ENCODE results near the gene NR4A2.

NR4A2 gene

DNA sequence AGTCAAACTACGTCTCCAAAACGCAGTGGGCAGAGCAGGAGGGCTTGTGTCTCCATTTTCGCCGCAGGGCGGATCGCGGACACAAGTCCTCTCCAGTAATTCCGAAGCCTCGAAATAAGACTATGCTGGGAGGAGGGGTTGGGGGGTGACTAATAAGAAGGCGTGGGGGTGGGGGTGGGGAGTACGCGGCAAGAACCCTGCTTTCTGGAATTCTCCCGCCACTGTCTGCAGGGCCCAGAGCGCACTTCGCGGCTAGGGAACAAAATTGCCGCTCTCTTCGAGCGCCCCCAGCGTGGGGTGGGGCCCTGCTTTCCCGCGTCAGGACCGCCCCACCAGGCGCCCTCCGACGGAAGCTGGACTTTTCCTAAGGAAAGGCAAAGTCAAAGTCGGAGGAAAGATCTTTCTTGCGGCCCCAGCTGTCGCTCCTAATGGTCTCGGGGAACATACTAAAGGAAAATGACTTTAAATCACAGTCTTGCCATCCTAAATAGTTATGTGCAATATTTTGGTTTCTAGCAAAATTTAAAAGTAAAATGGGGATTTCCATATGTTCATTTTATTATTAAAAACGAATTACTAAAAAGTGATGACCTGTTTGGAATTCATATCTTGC, 11.9 kb downstream of the NR4A2 start:
- no peak for DNase-seq

GRCh38 chr2:156319811-156320485, 12.6 kb downstream of the NR4A2 start:
- no peak for TF ChIP-seq CTCF (IDR thresholded peaks at IDR 0.05; ENCODE audit: low read depth, low read length)

More for the DNA sequence above, 11.9 kb downstream of the NR4A2 start:
- Histone ChIP-seq H3K27me3 (peaks cover 32% of the 10 kb centered on the region), H3K36me3 (no peaks in the 10 kb centered on the region), H3K9me3 (no peaks in the 10 kb centered on the region), H3K4me1 (no peaks in the 10 kb centered on the region), H3K4me3 (ENCODE audit: low read depth, low read length) (no peak overlapping the region)
- TF ChIP-seq CTCF (IDR thresholded peaks at IDR 0.05; ENCODE audit: low read depth, low read length), result no peak

DNA sequence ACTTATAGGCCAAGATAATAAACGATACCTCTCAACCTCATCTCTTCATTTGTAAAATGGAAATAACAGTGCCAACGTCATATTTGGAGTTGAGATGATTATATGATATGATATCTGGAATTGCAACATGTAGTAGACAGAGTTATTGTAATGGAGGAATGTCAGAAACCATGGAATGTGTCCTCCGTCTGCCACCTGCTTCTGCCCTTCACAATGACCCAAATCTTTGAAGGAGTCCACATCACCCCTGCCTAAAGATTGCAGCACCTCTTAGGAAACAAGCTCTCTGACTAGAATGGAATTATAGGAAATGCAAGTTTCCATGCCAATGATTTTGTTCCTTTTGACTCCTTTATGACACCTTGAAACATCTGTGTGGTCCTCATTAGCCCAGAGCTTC, 14.9 kb downstream of the NR4A2 start:
- H3K27me3 ChIP-seq, result peaks cover 29% of the 10 kb centered on the region
- H3K36me3 ChIP-seq, result no peaks in the 10 kb centered on the region
- H3K9me3 ChIP-seq, result no peaks in the 10 kb centered on the region
- H3K4me1 ChIP-seq, result no peaks in the 10 kb centered on the region
- no peak for DNase-seq
- no peak for TF ChIP-seq CTCF (IDR thresholded peaks at IDR 0.05; ENCODE audit: low read depth, low read length)
- H3K4me3 ChIP-seq (ENCODE audit: low read depth, low read length), result no peak overlapping the region

More at GRCh38 chr2:156319811-156320485, 12.6 kb downstream of the NR4A2 start:
- Histone ChIP-seq H3K27me3 (peaks cover 32% of the 10 kb centered on the region), H3K36me3 (no peaks in the 10 kb centered on the region), H3K9me3 (no peaks in the 10 kb centered on the region), H3K4me3 (ENCODE audit: low read depth, low read length) (no peak overlapping the region), H3K4me1 (no peaks in the 10 kb centered on the region)
- no peak for DNase-seq

GRCh38 chr2:156311976-156312375, 20.5 kb downstream of the NR4A2 start:
- Histone ChIP-seq H3K27me3 (no peaks in the 10 kb centered on the region), H3K36me3 (no peaks in the 10 kb centered on the region), H3K4me1 (no peaks in the 10 kb centered on the region), H3K4me3 (ENCODE audit: low read depth, low read length) (no peak overlapping the region), H3K9me3 (no peaks in the 10 kb centered on the region)
- no peak for TF ChIP-seq CTCF (IDR thresholded peaks at IDR 0.05; ENCODE audit: low read depth, low read length)
- no peak for DNase-seq

DNA sequence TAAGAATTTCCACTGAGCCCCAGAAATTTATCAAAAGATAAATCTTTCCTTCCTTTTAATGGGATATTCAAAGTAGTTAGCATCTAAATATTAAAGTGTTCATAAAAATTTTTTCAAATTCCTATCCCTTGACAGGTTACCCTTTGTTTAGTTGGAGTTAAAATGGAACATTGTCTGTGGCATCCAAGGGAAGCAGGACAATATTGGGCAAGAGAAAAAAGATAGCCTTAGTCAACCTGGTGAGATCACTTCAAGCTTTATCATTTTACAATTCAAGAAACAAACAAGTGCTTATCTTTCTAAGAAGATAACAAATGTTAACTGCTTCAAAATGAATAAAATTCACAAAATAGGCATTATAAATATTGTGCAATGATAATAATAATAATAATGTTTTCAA, 21.7 kb downstream of the NR4A2 start:
- no peaks in the 10 kb centered on the region for H3K36me3 ChIP-seq
- no peak overlapping the region for H3K4me3 ChIP-seq (ENCODE audit: low read depth, low read length)
- H3K27me3 ChIP-seq, result no peaks in the 10 kb centered on the region
- H3K4me1 ChIP-seq, result no peaks in the 10 kb centered on the region
- DNase-seq, result no peak
- no peak for TF ChIP-seq CTCF (IDR thresholded peaks at IDR 0.05; ENCODE audit: low read depth, low read length)
- H3K9me3 ChIP-seq, result no peaks in the 10 kb centered on the region

- no peak overlapping the region for H3K4me3 ChIP-seq (ENCODE audit: low read depth, low read length)
- TF ChIP-seq CTCF (IDR thresholded peaks at IDR 0.05; ENCODE audit: low read depth, low read length), result no peak
- H3K36me3 ChIP-seq, result no peaks in the 10 kb centered on the region
- no peaks in the 10 kb centered on the region for H3K9me3 ChIP-seq
- DNase-seq, result no peak
- no peaks in the 10 kb centered on the region for H3K27me3 ChIP-seq
- H3K4me1 ChIP-seq, result no peaks in the 10 kb centered on the region
Observed at GRCh38 chr2:156309917-156310316, 22.6 kb downstream of the NR4A2 start.
